K562 (cell line): ENCODE measurements around the gene SUSD3.

Source experiments
- CTCF ChIP-seq, 3 experiments: IDR thresholded peaks in 2 of 3; conservative IDR thresholded peaks in 1 of 3; 2 replicates each; pipeline ENCODE4 v1.5.1; 2011 to 2012; ENCODE audit warnings: low read length in 3 of 3, mild to moderate bottlenecking in 3 of 3, control low read depth in 2 of 3, improper control_type of control experiment in 1 of 3, inconsistent platforms in 1 of 3, low read depth in 1 of 3, mixed read lengths in 1 of 3, moderate library complexity in 1 of 3; ENCODE audit not compliant: insufficient read depth in 2 of 3
- HMG20B ChIP-seq: fragments of 250-450 bp; sonication (Bioruptor Pico); IDR thresholded peaks from 2 replicates; pipeline ENCODE4 v1.5.0; 2021; ENCODE audit warnings: mild to moderate bottlenecking
- POLR2A ChIP-seq: fragments of 450-650 bp; conservative IDR thresholded peaks from 2 replicates; pipeline ENCODE4 v1.6.1; 2016
- RFX5 ChIP-seq: IDR thresholded peaks from 2 replicates; pipeline ENCODE4 v1.6.1; 2011; ENCODE audit warnings: low read depth, mild to moderate bottlenecking, improper control_type of control experiment, low read length
- TF ChIP-seq, protein P1 (sequence below), 2 experiments: fragments of 450-650 bp in 1 of 2; sonication (generic) in 1 of 2; formaldehyde crosslinking in 1 of 2; IDR thresholded peaks in 1 of 2; conservative IDR thresholded peaks in 1 of 2; 2 replicates each; pipeline versions ENCODE4 v1.6.1 to v1.8.1; 2016 to 2023; ENCODE audit warnings: mild to moderate bottlenecking in 2 of 2, moderate library complexity in 2 of 2, inconsistent platforms in 1 of 2, missing genetic modification reagents in 1 of 2
- TF ChIP-seq, protein P2 (sequence below): sonication (generic); formaldehyde crosslinking; IDR thresholded peaks from 2 replicates; pipeline ENCODE4 v1.5.0; 2020; ENCODE audit warnings: missing genetic modification reagents

- TF ChIP-seq CTCF (IDR thresholded peaks at IDR 0.05 in 2 of 3, conservative IDR thresholded peaks at IDR 0.05 in 1 of 3; ENCODE audit: insufficient read depth in 2 of 3, low read depth in 1 of 3, low read length in 3 of 3) (no peak), POLR2A (no peak), RFX5 (no peak), HMG20B (CRISPR knock-in tag) (no peak)
- TF ChIP-seq, protein P1, sequence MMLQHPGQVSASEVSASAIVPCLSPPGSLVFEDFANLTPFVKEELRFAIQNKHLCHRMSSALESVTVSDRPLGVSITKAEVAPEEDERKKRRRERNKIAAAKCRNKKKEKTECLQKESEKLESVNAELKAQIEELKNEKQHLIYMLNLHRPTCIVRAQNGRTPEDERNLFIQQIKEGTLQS (IDR thresholded peaks at IDR 0.05), result no peak
- TF ChIP-seq, protein P1 (CRISPR knock-in tag; conservative IDR thresholded peaks at IDR 0.05), result no peak
- TF ChIP-seq, protein P2, sequence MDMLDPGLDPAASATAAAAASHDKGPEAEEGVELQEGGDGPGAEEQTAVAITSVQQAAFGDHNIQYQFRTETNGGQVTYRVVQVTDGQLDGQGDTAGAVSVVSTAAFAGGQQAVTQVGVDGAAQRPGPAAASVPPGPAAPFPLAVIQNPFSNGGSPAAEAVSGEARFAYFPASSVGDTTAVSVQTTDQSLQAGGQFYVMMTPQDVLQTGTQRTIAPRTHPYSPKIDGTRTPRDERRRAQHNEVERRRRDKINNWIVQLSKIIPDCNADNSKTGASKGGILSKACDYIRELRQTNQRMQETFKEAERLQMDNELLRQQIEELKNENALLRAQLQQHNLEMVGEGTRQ (CRISPR knock-in tag), result no peak
These were observed 26.7 kb upstream of the SUSD3 start for GRCh38 chr9:93031629-93032430.
